PC-3 (cell line): ENCODE data around the gene RCAN1. TPM values are rescaled to one million over a fixed set of nuclear protein-coding genes. Genes with fewer than 3 reads are reported as not detected.

ENCODE experiments used
- ATAC-seq: fragments of 200-7000 bp; cut with Tn5 transposase; 2 replicates; pipeline ENCODE4 v1.9.1; 2020; ENCODE audit warnings: mild to moderate bottlenecking, moderate library complexity
- BruUV-seq: library from RNA; stranded (reverse); fragments of 400-500 nt; replicated peaks from 2 replicates; lab custom pipeline; 2021; lab: Mats Ljungman, UMichigan
- CTCF ChIA-PET: fragments of 300-600 bp; sonication (Branson Sonifier 250); formaldehyde crosslinking; loops from one replicate; lab custom pipeline; 2022; ENCODE audit warnings: antibody characterized with exemption; lab: Charles Lee
- POLR2A ChIA-PET: fragments of 300-600 bp; sonication (Branson Sonifier 250); formaldehyde crosslinking; loops from one replicate; lab custom pipeline; 2022; ENCODE audit warnings: antibody characterized with exemption; ENCODE audit not compliant: unreplicated experiment; lab: Charles Lee
- DNase-seq: peaks from one replicate; pipeline ENCODE4 v3.0.0-alpha.2; 2015
- H2AFZ ChIP-seq: fragments of 300-600 bp; sonication (generic); 2 replicates; pipeline ENCODE4 v1.6.0; 2016; ENCODE audit warnings: antibody characterized with exemption, low read length
- H3F3A ChIP-seq: fragments of 300-600 bp; sonication (generic); one replicate; pipeline ENCODE4 v1.6.0; 2017; ENCODE audit warnings: antibody characterized with exemption, low read length, control low read depth, mild to moderate bottlenecking; ENCODE audit not compliant: unreplicated experiment
- H3K27ac ChIP-seq: fragments of 300-600 bp; sonication (generic); 2 replicates; pipeline ENCODE4 v1.5.1; 2016; ENCODE audit warnings: mild to moderate bottlenecking, low read length
- H3K27me3 ChIP-seq: fragments of 300-600 bp; sonication (generic); 2 replicates; pipeline ENCODE4 v1.6.1; 2016; ENCODE audit warnings: low read length, mixed read lengths
- H3K36me3 ChIP-seq: fragments of 300-600 bp; sonication (generic); 2 replicates; pipeline ENCODE4 v1.6.1; 2016; ENCODE audit warnings: low read depth, mixed run types, low read length, mixed read lengths
- H3K4me1 ChIP-seq: fragments of 300-600 bp; sonication (generic); 2 replicates; pipeline ENCODE4 v1.5.1; 2016; ENCODE audit warnings: low read length; ENCODE audit not compliant: insufficient read depth
- H3K4me2 ChIP-seq: fragments of 300-600 bp; sonication (generic); 2 replicates; pipeline ENCODE4 v1.6.0; 2016; ENCODE audit warnings: low read length
- H3K4me3 ChIP-seq: fragments of 300-600 bp; sonication (generic); 2 replicates; pipeline ENCODE4 v1.5.1; 2016; ENCODE audit warnings: mild to moderate bottlenecking, low read length, mixed read lengths
- H3K79me2 ChIP-seq: fragments of 300-600 bp; sonication (generic); 2 replicates; pipeline ENCODE4 v1.6.1; 2017; ENCODE audit warnings: low read length, mixed read lengths
- H3K9ac ChIP-seq: fragments of 300-600 bp; sonication (generic); 2 replicates; pipeline ENCODE4 v1.6.0; 2016; ENCODE audit warnings: mild to moderate bottlenecking, low read length
- H3K9me2 ChIP-seq: fragments of 300-600 bp; sonication (generic); replicated peaks from 2 replicates; pipeline ENCODE4 v1.6.1; 2016; ENCODE audit warnings: mixed run types, low read length, mixed read lengths
- H3K9me3 ChIP-seq: fragments of 300-600 bp; sonication (generic); 2 replicates; pipeline ENCODE4 v1.6.1; 2016; ENCODE audit warnings: low read length, mixed read lengths
- H4K20me1 ChIP-seq: fragments of 300-600 bp; sonication (generic); 2 replicates; pipeline ENCODE4 v1.6.1; 2016; ENCODE audit warnings: low read length, mixed read lengths
- EZH2 ChIP-seq: fragments of 300-600 bp; sonication (generic); IDR thresholded peaks from one replicate; pipeline ENCODE4 v1.6.1; 2017; ENCODE audit warnings: antibody characterized with exemption, mild to moderate bottlenecking, low read length; ENCODE audit not compliant: unreplicated experiment
- EZH2phosphoT487 ChIP-seq: fragments of 300-600 bp; sonication (generic); IDR thresholded peaks from 2 replicates; pipeline ENCODE4 v1.6.1; 2018; ENCODE audit warnings: mild to moderate bottlenecking, antibody characterized with exemption, low read length, borderline replicate concordance
- intact Hi-C: fragments of 100-400 bp; cut with micrococcal nuclease; formaldehyde crosslinking; loops from 2 replicates; pipeline ENCODE4 v1.9.0; 2023
- total RNA-seq: library from RNA; depleted of rRNA; stranded (reverse); fragments of >200 nt; gene quantifications from 2 replicates; pipeline ENCODE4 v1.2.3, GENCODE V29; 2014
- TF ChIP-seq, protein P1 (sequence below): fragments of 300-600 bp; sonication (generic); conservative IDR thresholded peaks from 2 replicates; pipeline ENCODE4 v1.5.1; 2017; ENCODE audit warnings: antibody characterized with exemption, low read depth, mild to moderate bottlenecking, low read length

The RCAN1 gene
- total RNA-seq, 1 experiment from 2014 or later = 26.2 TPM

DNA sequence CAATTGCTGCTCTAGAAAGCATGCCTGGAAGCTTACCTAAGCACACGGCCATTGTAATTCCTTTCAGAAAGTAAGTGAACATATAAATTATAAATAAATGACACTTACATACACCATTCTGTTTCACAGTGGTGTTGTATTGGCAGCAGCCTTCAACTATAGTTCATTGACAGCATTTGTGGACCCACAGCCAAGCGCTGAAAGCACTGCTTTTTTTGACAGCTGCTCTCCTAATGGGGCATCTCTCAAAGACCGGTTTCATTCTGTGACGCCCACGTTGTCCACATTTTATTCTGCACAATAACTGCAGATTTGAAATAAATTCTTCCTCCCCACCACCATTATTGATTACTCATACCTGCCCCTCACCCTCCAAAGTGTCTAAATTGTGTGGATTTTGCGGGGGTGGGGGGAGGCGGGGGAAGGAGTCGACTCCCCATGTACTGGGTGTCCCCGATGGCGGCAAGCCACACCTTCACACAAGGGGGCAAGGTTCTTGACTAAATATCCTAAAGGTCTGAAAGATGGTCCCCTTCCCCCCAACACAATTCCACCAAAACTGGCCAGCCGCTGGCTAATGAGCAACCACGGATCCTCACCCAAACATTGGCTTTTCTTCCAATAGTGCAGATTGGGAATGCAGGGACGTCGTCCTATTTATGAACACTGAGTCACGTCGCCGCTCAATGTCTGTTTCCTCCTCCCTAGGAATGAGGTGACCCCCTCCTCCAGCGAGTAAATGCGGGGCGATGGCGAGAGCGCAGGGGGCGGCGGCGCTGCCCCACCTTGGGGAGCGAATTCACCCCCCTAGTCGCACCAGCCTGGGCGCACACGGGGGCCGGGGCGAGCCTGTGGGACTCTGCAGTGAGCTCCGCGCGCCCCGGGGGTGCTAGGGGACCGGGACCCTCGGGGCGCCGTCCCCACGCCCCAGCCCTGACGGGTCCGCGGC, 960 bp downstream of the RCAN1 start:
- ChIA-PET POLR2A (no interaction called here), CTCF (interaction anchor here (0.6 to 0.9 kb wide), 2 partner anchors 11 to 103 kb away, joined by 3 read pairs; no protein-coding TSS in a partner anchor)
- BruUV-seq = TSS peak; percentile 41
- Histone ChIP-seq H3F3A (no peaks in the 10 kb centered on the region), H3K4me3 (peak overlapping the region; percentile 70), H2AFZ (peak overlapping the region; percentile 92), H3K9ac (peak overlapping the region; percentile 36; the same call in 1 of the 2 replicates), H3K9me2 (no peaks in the 10 kb centered on the region), H3K4me2 (peak overlapping the region; percentile 98), H3K27ac (no peak overlapping the region), H3K36me3 (no peaks in the 10 kb centered on the region), H3K9me3 (no peaks in the 10 kb centered on the region), H3K79me2 (peaks cover 18% of the 10 kb centered on the region; the same call in 1 of the 2 replicates), H3K27me3 (no peaks in the 10 kb centered on the region), H3K4me1 (peaks cover 10% of the 10 kb centered on the region), H4K20me1 (no peaks in the 10 kb centered on the region)
- intact Hi-C loops = no loop called here
- no peak for TF ChIP-seq EZH2
- no peak for TF ChIP-seq EZH2phosphoT487
- TF ChIP-seq, protein P1, sequence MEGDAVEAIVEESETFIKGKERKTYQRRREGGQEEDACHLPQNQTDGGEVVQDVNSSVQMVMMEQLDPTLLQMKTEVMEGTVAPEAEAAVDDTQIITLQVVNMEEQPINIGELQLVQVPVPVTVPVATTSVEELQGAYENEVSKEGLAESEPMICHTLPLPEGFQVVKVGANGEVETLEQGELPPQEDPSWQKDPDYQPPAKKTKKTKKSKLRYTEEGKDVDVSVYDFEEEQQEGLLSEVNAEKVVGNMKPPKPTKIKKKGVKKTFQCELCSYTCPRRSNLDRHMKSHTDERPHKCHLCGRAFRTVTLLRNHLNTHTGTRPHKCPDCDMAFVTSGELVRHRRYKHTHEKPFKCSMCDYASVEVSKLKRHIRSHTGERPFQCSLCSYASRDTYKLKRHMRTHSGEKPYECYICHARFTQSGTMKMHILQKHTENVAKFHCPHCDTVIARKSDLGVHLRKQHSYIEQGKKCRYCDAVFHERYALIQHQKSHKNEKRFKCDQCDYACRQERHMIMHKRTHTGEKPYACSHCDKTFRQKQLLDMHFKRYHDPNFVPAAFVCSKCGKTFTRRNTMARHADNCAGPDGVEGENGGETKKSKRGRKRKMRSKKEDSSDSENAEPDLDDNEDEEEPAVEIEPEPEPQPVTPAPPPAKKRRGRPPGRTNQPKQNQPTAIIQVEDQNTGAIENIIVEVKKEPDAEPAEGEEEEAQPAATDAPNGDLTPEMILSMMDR = no peak
- DNase-seq = peak; percentile 42
- peak; percentile 8; the same call in 1 of the 2 replicates for ATAC-seq

DNA sequence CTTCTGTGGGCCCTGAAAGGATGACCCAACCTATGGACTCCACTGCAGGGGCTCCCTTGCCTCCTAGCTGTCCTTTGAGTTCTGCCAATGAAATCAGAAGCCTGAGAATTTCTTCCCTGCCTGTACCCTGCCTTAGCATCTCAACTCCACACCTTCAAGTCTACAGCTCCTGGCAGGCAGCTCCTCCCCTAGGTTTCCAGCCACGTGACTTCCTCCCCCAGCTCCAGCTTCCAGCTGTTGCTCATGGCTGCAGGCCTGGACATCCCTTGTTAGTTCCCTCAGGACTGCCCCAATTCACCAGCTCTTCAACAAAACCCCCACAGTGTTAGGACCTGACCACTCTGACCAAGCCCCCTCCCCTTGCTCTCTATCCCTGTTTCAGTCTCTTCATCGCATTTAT, 2.4 kb downstream of the RCAN1 start:
- Histone ChIP-seq H3K9me3 (no peaks in the 10 kb centered on the region), H3K27me3 (no peaks in the 10 kb centered on the region), H3K4me2 (no peak overlapping the region), H3K9ac (no peak overlapping the region), H3K9me2 (no peaks in the 10 kb centered on the region), H3K79me2 (peaks cover 18% of the 10 kb centered on the region; the same call in 1 of the 2 replicates), H3K4me3 (no peak overlapping the region), H3K4me1 (peaks cover 10% of the 10 kb centered on the region), H3K36me3 (no peaks in the 10 kb centered on the region), H3K27ac (no peak overlapping the region), H4K20me1 (no peaks in the 10 kb centered on the region), H3F3A (no peaks in the 10 kb centered on the region), H2AFZ (no peak overlapping the region)
- ATAC-seq = no peak
- POLR2A ChIA-PET = no interaction called here
- CTCF ChIA-PET = interaction anchor here (0.6 kb wide), 1 partner anchor 22 kb away, joined by 3 read pairs; no protein-coding TSS in a partner anchor
- no peak for DNase-seq
- TF ChIP-seq EZH2 (no peak), EZH2phosphoT487 (no peak)
- TF ChIP-seq, protein P1 = no peak
- no TSS peak for BruUV-seq
- intact Hi-C loops = no loop called here
